ENCODE measurements around the gene INTS3. TPM values are rescaled to one million over a fixed set of nuclear protein-coding genes. Genes with fewer than 3 reads are reported as not detected.

The INTS3 gene
- total and polyA plus RNA-seq, 8 donors, result 11.0 to 48.2 (median 34.8) TPM

DNA sequence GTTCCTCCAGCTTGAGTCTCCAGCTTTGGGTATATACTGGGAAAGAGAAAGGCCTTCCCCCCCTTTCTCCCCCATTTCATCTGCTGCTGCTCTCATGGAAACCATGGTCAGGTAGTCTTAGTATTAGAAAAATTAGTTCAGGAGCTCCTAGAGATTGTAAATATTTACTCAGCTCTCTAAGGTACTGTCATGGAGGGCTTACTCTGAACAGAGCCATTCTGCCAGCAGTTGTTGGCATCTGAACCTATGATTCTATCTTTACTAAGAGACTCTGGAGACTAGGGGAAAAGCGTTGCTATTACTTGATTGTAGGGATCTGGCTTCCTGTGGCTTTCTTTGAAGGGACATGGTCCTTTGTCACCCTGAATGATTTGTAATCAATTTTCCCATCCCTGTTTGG, 6.1 kb downstream of the INTS3 start:
- peaks cover 13 to 66% (median 33%) of the 10 kb centered on the region in 4 donors for H3K4me1 ChIP-seq
- WGBS, 5 donors, result 28 to 59% (median 42%) methylated on average over 1 of the region's 1 CpG
- H3K36me3 ChIP-seq, result peaks cover 0 to 19% (median 7%) of the 10 kb centered on the region in 4 donors
- peak in 1 of 2 donors; percentile 31 for DNase-seq
- H3K27ac ChIP-seq, result peak overlapping the region in 3 of 5 donors; percentile 34 to 57 (median 50)
- no peak for TF ChIP-seq CTCF (IDR thresholded peaks at IDR 0.05)
- TF ChIP-seq EP300 (IDR thresholded peaks at IDR 0.05), result no peak
- TF ChIP-seq POLR2AphosphoS5 (IDR thresholded peaks at IDR 0.05), result no peak
- H3K9me3 ChIP-seq, result no peaks in the 10 kb centered on the region
- intact Hi-C loops (cut with DNase I; ENCODE audit: low total_unique reads), result no loop called here
- no peaks in the 10 kb centered on the region for H3K27me3 ChIP-seq
- no peak overlapping the region for H3K4me3 ChIP-seq

GRCh38 chr1:153734396-153735089, 6.7 kb downstream of the INTS3 start:
- H3K4me1 ChIP-seq, result peaks cover 7 to 60% (median 27%) of the 10 kb centered on the region in 4 donors
- no peak for TF ChIP-seq CTCF (IDR thresholded peaks at IDR 0.05)
- no peak for TF ChIP-seq POLR2AphosphoS5 (IDR thresholded peaks at IDR 0.05)
- TF ChIP-seq POLR2A (IDR thresholded peaks at IDR 0.05), result no peak
- TF ChIP-seq EP300 (IDR thresholded peaks at IDR 0.05), result no peak
- WGBS, 5 donors, result 74 to 91% (median 80%) methylated on average over 3 of the region's 3 CpGs
- H3K9me3 ChIP-seq, result no peaks in the 10 kb centered on the region
- H3K27ac ChIP-seq, result peak overlapping the region in 3 of 5 donors; percentile 34 to 57 (median 50)
- intact Hi-C loops (cut with DNase I; ENCODE audit: low total_unique reads), result no loop called here
- H3K27me3 ChIP-seq, result no peaks in the 10 kb centered on the region
- H3K36me3 ChIP-seq, result peaks cover 0 to 25% (median 13%) of the 10 kb centered on the region in 4 donors
- DNase-seq, result no peak
- no peak overlapping the region for H3K4me3 ChIP-seq

GRCh38 chr1:153735090-153735420, 7.2 kb downstream of the INTS3 start:
- intact Hi-C loops (cut with DNase I; ENCODE audit: low total_unique reads), result no loop called here
- Histone ChIP-seq H3K4me1 (peaks cover 2 to 55% (median 22%) of the 10 kb centered on the region in 4 donors), H3K27ac (peak overlapping the region in 2 of 5 donors; percentile 34 to 50), H3K36me3 (peaks cover 0 to 29% (median 18%) of the 10 kb centered on the region in 4 donors), H3K9me3 (no peaks in the 10 kb centered on the region), H3K27me3 (no peaks in the 10 kb centered on the region), H3K4me3 (no peak overlapping the region)
- TF ChIP-seq POLR2A (IDR thresholded peaks at IDR 0.05), result no peak
- no peak for TF ChIP-seq EP300 (IDR thresholded peaks at IDR 0.05)
- TF ChIP-seq POLR2AphosphoS5 (IDR thresholded peaks at IDR 0.05), result no peak
- no peak for TF ChIP-seq CTCF (IDR thresholded peaks at IDR 0.05)
- DNase-seq, result no peak
- whole genome bisulfite sequencing, 5 donors, result 91 to 98% (median 97%) methylated on average over 3 of the region's 3 CpGs

DNA sequence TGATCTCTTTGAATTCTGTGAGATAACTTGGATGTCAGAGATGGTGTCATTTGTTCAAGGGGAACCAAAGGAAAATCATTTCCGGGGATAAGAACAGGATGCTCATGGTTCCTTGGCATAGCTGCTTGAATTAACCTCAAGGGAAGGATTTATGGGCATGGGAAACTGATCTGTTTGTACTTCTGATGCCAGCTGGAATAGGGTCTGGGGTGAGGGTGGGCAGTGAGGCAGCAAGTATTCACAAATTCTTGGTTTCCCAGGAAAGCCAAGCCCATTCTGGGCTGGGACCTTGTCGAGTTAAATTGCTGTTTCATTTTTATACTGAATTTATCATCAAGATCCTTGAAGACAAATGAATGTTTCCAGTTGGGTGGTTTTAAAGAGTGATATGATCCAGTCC, 14.1 kb downstream of the INTS3 start:
- no peaks in the 10 kb centered on the region for H3K9me3 ChIP-seq
- peak overlapping the region in 2 of 5 donors; percentile 31 to 56 for H3K27ac ChIP-seq
- 56 to 75% (median 67%) methylated on average over 2 of the region's 2 CpGs for WGBS, 5 donors
- peaks cover 0 to 37% (median 10%) of the 10 kb centered on the region in 4 donors for H3K4me1 ChIP-seq
- intact Hi-C loops (cut with DNase I; ENCODE audit: low total_unique reads), result no loop called here
- no peak overlapping the region for H3K4me3 ChIP-seq
- no peak for DNase-seq
- TF ChIP-seq POLR2A (IDR thresholded peaks at IDR 0.05) (no peak), EP300 (IDR thresholded peaks at IDR 0.05) (no peak), POLR2AphosphoS5 (IDR thresholded peaks at IDR 0.05) (no peak), CTCF (IDR thresholded peaks at IDR 0.05) (no peak)
- H3K27me3 ChIP-seq, result no peaks in the 10 kb centered on the region
- peaks cover 38 to 87% (median 81%) of the 10 kb centered on the region in 4 donors for H3K36me3 ChIP-seq

Measured in stomach (tissue), 9 donors.